GM10248 (cell line): ENCODE data around the gene HGFAC.

Experiments used
- CTCF ChIA-PET: fragments of 300-600 bp; sonication (Branson Sonifier 250); formaldehyde crosslinking; extraction: SDS; loops from one replicate; lab custom pipeline; 2021; ENCODE audit warnings: antibody characterized with exemption; lab: Yijun Ruan, JAX
- POLR2A ChIA-PET: fragments of 350-650 bp; sonication (Branson Sonifier 250); formaldehyde crosslinking; extraction: SDS; loops from one replicate; lab custom pipeline; 2020; ENCODE audit warnings: antibody characterized with exemption; lab: Yijun Ruan, JAX
- DNase-seq: peaks from one replicate; pipeline ENCODE4 v3.0.0; 2012; ENCODE audit errors: extremely low spot score
- TF ChIP-seq, protein P1 (sequence below): IDR thresholded peaks from 2 replicates; pipeline ENCODE4 v1.5.1; 2012; ENCODE audit warnings: mild to moderate bottlenecking, low read depth; ENCODE audit errors: extremely low read depth, missing control alignments, control extremely low read depth

HGFAC gene

DNA sequence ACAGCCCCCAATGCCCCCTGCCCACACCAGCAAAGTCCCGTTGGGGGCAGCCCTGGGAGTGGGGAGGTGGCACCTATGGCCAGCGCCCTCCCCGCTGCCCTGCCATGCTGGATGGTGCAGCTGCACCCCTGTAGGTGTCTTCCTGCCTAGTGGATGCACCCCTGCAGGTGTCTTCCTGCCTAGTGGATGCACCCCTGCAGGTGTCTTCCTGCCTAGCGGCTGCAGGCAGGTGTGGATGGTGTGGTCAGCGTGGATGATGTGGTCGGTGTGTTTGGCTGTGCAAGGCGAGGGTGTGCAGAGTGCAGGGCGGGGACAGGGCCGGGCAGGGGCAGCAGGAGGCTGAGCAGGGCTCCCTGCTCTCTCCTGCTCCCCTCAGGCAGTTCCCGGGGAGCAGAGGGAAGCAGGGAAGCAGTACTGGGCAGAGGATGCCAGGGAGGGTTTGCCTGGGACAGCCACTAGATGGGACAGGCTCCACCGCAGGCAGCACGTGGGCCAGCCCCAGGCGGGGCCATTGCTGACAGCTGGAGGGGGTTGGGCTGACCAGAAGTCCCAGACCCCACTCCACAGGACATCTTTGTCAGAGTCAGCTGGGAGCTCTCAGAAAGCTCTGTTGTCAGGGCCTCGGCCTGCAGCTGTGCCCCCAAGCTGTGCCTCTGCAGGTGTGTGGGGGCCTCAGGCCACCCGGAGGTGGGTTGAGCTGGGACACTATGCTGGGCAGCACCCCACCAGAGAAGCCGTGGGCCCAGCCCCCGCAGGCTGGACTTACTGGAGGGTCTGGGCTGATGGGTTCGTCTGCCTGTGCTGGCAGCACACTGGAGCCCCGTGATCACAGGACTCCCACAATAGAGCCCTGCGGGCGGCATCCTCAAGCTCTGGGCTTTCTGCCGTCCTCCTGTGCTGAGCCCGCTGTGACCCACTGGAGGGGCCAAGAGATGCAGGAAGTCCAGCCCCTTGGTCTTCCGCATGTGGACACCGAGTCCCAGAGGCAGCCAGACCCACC, 45.1 kb downstream of the HGFAC start:
- no peak for DNase-seq
- ChIA-PET CTCF (interaction anchor here (1.1 to 1.6 kb wide), 2 partner anchors 26 to 140 kb away, joined by 4 to 5 read pairs; no protein-coding TSS in a partner anchor), POLR2A (no interaction called here)
- TF ChIP-seq, protein P1, sequence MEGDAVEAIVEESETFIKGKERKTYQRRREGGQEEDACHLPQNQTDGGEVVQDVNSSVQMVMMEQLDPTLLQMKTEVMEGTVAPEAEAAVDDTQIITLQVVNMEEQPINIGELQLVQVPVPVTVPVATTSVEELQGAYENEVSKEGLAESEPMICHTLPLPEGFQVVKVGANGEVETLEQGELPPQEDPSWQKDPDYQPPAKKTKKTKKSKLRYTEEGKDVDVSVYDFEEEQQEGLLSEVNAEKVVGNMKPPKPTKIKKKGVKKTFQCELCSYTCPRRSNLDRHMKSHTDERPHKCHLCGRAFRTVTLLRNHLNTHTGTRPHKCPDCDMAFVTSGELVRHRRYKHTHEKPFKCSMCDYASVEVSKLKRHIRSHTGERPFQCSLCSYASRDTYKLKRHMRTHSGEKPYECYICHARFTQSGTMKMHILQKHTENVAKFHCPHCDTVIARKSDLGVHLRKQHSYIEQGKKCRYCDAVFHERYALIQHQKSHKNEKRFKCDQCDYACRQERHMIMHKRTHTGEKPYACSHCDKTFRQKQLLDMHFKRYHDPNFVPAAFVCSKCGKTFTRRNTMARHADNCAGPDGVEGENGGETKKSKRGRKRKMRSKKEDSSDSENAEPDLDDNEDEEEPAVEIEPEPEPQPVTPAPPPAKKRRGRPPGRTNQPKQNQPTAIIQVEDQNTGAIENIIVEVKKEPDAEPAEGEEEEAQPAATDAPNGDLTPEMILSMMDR: no peak

DNA sequence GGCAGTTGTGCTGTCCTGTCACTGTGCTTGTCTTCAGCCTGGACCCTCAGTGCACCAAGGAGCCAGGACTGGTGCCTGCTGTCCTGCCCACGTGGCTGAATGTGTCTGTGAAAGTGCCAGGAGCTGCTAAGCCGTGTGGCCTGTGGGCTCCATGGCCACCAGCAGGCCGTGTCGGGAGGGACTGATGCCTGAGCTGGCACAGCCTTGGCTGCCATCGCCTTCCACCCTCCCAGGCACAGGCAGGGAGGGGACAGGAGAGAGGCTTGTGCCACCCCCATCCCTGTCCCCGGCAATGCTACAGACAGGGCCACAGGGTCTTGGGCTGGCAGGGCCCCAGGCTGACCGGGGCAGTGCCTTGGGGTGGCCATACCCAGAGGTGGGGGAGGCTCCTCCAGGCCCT, 46.1 kb downstream of the HGFAC start:
- POLR2A ChIA-PET: no interaction called here
- no peak for DNase-seq
- CTCF ChIA-PET: no interaction called here
- TF ChIP-seq, protein P1: no peak

DNA sequence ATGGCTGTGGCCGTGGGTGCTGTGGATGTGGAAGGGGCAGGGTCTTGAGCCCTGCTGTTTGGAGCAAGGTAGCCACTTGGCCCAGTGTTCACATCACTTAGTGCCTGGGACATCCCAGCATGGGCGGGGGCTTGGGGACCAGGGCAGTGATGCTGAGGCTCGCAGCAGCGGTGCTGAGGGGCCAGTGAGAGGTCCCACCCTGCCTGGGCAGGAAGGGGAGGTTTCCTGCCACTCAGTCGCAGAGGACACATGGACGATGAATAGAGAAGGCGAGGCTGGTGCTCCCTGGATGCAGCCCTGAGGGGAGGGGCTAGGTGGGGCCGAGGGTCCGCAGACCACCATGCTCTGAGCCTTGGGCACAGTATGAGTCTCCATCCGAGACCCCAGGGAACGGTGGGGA, 47.1 kb downstream of the HGFAC start:
- ChIA-PET CTCF (no interaction called here), POLR2A (no interaction called here)

DNA sequence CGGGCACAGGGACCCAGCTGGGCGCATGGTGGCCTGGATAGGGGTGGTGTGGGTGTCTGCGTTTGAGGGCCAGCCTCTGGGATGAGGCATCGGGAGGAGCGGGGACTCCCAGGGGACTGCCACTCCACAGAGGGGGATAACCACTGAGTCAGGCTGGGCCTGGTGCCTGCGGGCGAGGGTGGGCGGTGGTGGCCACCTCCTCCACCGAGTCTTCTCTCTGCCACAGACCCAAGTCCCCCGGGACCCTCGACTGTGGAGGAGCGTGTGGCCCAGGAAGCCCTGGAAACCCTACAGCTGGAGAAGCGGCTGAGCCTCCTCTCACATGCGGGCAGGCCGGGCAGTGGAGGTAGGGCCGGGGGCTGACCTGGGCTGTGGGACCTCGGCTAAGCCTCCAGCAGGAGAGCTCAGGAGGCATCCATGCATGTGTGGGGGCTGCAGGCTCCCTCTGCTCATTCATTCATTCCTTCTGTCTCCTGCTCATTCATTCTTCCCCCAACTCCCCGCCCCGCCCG, 47.7 kb downstream of the HGFAC start:
- POLR2A ChIA-PET: no interaction called here
- TF ChIP-seq, protein P1: no peak
- DNase-seq: no peak
- CTCF ChIA-PET: interaction anchor here (1.0 kb wide), 1 partner anchor 10 kb away, joined by 3 read pairs; no protein-coding TSS in a partner anchor

More for the DNA sequence above, 47.1 kb downstream of the HGFAC start:
- no peak for DNase-seq
- TF ChIP-seq, protein P1: no peak

DNA sequence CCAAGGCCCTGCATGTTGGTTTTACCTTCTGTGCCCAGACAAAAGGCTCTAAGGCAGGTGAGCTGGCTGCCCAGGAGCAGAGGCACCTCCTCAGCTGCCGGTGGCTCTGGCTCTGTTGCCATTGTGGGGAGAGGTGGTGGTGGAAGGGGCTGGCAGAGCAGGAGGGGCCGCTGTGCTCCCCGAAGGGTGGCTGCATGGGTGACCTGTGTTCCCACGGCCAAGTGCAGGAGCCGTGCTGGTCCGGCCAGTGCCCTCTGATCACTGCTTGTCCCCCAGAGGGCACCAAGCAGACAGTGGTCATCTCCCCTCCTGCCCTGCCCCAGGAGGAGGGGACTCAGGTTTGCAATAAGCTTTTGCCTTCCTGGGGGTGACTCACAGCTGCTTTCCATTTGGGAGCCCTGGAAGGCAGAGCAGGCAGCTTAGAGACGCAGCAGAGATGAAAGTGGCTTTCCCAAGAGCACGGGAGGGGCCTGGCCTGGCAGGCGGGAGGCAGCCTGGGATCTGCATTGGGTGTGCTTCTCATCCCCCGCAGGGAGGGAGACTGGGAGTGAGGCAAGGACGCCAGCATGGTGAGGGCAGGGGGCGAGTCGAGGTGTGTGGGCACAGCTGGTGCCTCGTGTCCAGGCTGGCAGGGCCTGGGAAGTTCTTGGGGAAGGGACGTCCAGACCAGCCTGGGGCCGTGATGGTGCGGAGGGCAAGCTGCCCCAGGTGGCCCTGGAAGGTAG, 50.1 kb downstream of the HGFAC start:
- ChIA-PET CTCF (interaction anchor here (1.7 kb wide), 1 partner anchor 11 kb away, joined by 7 read pairs; no protein-coding TSS in a partner anchor), POLR2A (no interaction called here)
- TF ChIP-seq, protein P1: no peak
- DNase-seq: no peak
